UCSD-AML1 (cell line): ENCODE data around the gene PPCDC.

Source experiments
- DNase-seq: peaks from one replicate; lab custom pipeline; 2025; ENCODE audit not compliant: unreplicated experiment; lab: John Stamatoyannopoulos, UW

PPCDC gene, protein sequence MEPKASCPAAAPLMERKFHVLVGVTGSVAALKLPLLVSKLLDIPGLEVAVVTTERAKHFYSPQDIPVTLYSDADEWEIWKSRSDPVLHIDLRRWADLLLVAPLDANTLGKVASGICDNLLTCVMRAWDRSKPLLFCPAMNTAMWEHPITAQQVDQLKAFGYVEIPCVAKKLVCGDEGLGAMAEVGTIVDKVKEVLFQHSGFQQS

GRCh38 chr15:75023181-75023871 is at the start of gene PPCDC:
Gene PPCDC (plus strand): TSS chr15:75023590. CDS start chr15:75028319, 4,729 bp downstream.
- DNase-seq, result peak; percentile 93

DNA sequence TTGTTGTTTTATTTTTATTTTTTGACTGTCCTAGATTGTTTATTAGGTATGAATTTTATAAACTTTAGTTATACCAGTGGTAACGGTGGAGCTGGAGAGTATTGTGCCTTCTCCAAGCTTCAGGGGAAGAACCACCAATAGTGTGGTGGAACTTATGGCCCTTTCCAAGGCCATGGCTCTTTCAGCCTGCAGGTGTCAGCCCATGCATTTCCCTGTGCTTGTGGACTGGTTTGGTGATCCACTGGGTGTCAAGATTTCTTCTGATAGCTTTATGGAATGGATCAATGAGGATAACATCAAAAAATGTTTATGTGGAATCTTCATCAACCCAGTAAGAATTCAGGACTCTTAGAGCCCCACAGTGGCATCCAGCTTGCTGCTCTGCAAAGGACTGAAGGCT is 47.2 kb upstream of the PPCDC start:
- DNase-seq, result no peak

DNA sequence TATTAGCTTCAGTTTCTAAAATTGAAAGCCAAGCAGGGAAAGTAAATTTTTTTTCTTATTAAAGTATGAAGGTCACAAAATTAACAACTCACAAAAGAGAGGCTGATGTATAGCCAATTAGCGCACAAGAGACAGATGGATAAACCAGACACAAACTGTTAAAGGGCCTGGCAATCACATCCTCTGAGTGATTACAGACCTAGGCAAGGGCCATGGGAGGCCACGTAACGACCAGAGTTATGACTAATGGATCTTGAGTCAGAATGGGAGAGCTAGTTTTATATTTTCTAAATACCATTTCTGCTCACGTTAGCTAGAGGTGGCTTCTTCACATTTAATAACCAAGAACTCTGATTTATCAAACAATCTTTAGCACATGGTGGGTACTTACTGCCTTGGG is 45.8 kb upstream of the PPCDC start:
- DNase-seq, result no peak

DNA sequence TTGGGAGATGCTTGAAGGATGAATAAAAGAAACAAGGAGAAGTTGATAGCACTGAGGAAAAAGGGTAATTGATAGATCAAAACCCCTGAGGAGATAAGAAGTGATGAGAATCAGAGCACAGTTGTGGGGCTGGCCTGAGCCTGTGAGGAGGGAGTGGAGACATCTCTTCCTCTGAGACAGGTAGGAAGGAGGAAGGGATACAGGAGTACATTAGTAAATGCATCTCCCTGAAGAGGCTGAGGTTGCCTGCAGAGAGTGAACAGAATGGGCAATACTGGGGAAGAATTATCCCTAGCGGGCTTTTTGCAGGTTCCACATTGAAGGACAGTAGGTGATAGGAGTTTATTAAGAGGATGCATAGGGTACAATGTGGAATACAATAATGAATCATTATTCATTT is 45.3 kb upstream of the PPCDC start:
- no peak for DNase-seq

DNA sequence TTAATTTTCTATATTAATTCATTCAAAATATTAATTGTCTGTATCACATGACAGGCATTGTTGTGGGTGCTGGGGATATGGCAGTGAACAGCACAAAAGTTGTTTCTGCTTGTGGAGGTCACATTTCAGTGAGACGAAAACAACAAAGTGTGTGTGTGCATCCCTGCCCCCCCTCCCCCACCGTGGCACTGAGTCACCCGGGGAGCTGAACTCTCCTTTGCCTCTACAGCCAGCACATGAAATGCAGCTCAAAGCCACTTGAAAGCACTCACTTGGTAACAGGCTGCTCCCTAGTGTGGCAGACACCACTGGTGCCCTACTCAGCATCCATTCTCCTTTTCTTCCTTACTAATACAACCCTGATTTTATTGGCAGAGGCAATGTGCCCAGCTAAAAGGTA is 44.9 kb upstream of the PPCDC start:
- DNase-seq, result no peak

GRCh38 chr15:74982183-74982582 is 41.2 kb upstream of the PPCDC start:
- no peak for DNase-seq

DNA sequence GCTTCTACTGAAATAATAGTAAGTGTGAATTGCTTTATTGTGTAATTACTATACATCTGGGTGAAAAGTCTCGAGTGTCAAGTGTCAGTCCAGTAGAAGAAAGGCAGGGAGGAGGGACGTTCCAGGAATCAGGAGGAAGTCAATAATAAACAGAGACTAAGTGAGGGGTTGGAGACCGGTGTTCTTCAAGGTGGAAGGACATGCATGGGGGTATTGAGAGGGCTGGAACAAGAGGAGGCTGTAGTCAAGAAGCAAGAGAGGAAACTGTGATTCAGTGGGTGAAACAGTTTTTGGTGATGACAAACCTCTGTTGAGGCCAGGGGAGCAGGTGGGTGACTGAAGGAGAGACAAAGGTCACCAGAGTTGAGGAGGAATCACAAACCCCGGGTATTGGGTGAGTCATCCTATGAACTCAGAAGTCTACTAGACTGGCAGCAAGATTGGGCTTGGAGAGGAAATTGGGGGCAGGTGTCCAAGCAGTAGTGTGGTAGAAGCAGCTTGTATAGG is 39.6 kb upstream of the PPCDC start:
- DNase-seq, result no peak

DNA sequence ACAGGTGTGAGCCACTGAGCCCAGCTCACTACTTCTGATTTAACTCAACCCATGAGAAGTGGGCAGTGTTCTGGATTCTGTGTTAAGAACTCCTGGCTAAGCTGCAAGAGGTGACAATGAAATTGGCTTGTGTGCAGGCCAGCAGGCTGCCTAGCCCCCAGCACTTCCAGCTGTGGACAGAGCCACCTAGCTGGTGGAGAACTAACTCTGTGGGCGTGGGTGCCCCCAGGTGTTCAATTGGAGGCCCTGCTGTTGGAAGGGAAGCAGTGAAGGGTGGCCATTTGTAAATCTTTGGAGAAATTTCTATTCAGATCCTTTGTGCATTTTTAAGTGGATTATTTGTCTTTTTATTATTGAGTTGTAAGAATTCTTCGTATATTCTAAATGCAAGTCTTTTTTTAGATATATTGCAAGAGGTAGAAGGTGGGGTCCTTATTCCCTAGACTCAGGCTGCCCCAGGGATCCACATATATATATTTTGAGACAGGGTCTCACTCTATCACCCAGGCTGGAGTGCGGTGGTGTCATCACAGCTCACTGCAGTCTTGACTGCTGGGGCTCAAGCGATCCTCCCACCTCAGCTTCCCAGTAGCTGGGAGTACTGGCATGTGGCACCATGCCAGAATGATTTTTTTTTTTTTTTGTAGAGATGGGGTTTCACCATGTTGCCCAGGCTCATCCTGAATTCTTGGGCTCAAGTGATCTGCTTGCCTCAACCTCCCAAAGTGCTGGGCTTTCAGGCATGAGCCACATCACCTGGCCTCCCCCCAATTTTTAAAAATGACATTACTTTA is 35.2 kb upstream of the PPCDC start:
- peak; percentile 57 for DNase-seq

GRCh38 chr15:74989527-74989926 is 33.9 kb upstream of the PPCDC start:
- no peak for DNase-seq

DNA sequence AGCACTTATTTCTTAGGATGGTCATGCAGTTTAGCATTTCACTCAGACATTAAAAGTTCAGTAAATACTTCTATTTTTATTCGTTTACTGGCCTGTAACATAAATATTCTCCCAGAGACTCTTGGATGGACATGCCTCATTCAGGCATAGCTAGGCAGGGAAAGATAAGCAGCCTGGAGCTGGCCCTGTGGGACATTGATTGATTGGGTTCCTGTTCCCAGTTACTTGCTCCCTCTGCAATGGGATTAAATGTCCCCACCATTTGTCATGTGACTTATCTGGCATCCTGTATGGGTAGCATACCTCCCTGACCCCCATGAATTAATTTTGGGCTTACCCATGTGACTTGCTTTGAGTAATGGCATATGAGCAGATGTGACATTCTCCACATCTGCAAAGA is 30.8 kb upstream of the PPCDC start:
- no peak for DNase-seq

DNA sequence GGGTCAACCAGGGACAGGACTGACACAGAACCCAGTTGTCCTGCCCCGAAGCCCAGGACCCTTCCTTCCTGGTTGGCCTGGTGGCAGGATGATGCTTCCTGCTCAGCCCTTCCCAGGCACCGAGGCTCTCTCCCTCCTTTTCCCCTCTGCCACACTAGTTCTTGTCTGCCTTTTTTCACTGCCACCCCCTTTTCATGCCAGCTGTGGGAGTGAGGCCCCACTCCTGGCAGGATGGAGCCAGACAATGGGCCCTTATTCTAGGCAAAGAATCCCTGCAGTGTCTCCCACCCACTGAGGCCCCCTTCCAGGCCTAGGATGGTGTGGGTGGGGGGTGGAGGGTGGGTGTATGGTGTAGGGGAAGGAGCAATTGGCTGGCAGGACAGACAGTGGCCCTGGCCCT is 29.2 kb upstream of the PPCDC start:
- DNase-seq, result no peak

GRCh38 chr15:74994685-74995084 is 28.7 kb upstream of the PPCDC start:
- DNase-seq, result no peak

DNA sequence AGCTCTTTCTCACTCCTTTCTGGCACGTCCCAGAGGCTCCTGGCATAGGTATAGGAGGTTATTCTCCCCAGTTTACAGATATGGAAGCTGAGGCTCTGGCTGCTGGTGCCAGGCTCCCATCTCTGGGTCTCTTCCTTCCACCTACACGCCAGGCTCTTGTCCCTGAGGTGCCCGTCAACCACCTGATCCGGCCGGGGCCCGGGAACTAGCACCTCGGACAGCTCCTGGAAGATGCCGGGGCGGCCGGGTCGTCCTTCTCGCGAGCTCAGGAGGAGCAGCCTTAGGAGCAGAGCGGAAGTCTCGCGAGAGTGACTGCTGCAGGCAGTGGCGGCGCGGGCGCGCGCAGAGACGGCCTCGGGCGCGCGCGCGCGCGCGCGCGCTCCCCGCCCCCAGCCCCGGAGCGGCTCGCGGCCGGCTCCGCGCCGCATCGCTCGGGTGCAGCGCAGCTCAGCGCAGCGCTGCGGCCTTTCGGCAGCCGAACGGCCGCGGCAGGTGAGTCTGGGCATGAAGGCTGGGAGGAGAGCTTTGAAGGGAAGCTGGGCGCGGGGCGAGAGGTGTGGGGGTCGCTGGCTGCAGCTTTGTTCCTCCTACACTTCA is 28.1 kb upstream of the PPCDC start, which contains the start of gene SCAMP5:
SCAMP5 (plus strand) TSS at position 382 of the 597 bp plus-strand sequence. CDS start 16,277 bp downstream, outside the sequence.
- peak; percentile 90 for DNase-seq

- peak; percentile 59 for DNase-seq
Observed at GRCh38 chr15:74995779-74996765, 27.3 kb upstream of the PPCDC start.

DNA sequence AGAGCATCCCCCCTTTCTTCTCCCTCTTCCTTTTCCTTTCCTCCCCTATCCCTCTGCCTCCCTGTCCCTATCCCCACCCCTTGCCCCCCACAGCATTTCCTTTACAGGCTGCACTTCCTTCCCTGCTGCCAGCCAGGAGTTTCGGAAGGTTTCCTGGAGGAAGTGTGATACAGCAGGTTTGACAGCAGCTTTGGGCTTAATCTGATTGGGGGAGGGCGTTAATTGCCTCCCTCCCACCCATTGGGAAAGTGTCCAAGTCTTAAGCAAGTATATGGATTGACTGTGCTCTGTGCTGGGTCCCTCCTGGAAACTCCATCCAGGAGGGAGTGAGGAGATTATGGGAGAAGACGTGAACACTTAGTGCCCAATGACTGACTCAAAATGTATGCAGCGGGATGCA is 26.2 kb upstream of the PPCDC start:
- DNase-seq, result peak; percentile 55

- DNase-seq, result no peak
Observed at GRCh38 chr15:74997543-74997942, 25.8 kb upstream of the PPCDC start.

- DNase-seq, result no peak
Observed at GRCh38 chr15:75001310-75001709, 22.1 kb upstream of the PPCDC start.

DNA sequence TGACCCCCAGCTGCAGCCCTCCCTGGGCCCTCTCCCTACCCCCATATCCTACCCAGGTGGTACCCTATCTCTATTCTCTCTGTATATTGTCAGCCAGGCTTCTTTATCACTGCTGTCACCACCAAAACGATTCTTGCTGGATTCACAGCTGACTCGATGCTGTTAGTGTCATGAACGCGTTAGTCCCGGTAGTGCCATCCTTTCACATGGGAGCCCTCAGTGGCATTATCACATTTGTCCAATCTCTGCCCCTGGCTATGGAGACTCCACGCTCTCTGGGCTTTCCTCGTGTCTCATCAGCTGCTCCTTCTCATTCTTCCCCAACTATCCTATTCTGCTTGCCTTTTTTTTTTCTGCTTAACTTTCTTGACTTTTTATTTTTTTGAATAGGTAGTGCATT is 21.0 kb upstream of the PPCDC start:
- no peak for DNase-seq

DNA sequence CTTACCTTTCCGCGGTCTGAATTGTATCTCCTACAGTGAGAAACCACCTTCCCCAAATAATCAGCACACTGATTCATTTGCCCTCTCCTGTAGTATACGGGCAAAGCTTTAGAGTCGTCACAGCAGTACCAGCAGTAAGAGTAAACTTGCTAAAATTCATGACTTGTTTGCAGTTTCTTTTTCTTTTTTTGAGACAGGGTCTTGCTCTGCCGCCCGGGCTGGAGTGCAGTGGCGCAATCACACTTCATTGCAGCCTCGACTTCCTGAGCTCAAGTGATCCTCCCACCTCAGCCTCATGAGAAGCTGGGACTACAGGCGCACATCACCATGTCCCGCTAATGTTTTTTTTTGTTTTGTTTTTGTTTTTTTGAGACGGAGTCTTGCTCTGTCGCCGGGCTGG is 16.2 kb upstream of the PPCDC start:
- no peak for DNase-seq

DNA sequence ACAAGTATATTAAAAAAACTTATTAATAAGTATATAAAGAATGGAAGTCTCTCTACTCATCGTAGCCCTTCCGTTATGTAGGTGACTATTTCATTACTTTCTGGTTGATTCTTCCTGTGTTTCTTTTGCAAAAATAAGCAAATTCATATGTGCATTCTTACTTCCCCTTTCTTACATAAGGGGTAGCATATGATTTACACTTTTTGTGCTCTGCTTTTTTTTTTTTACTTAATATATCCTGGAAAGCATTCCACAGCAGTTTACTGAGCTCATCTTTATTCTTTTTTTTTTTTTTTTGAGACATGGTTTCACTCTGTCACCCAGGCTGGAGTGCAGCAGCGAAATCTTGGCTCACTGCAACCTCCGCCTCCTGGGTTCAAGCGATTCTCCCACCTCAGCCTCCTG is 15.2 kb upstream of the PPCDC start:
- no peak for DNase-seq
